B cell (primary cell): ENCODE measurements around the gene C17orf100. TPM values are rescaled to one million over a fixed set of nuclear protein-coding genes. Genes with fewer than 3 reads are reported as not detected.

Source experiments
- ATAC-seq: fragments of 200-7000 bp; cut with Tn5 transposase; one replicate; pipeline ENCODE4 v1.10.0; 2021; ENCODE audit warnings: low read depth, mild to moderate bottlenecking, moderate number of reproducible peaks, moderate library complexity
- CTCF ChIA-PET: fragments of 350-600 bp; sonication (Branson Sonifier 250); formaldehyde crosslinking; loops from one replicate; lab custom pipeline; 2021; ENCODE audit warnings: antibody characterized with exemption, inconsistent platforms; lab: Charles Lee
- POLR2A ChIA-PET: fragments of 350-600 bp; sonication (Branson Sonifier 250); formaldehyde crosslinking; loops from one replicate; lab custom pipeline; 2021; ENCODE audit warnings: antibody characterized with exemption; lab: Charles Lee
- DNase-seq: peaks from one replicate; pipeline ENCODE4 v3.0.0; 2013
- H2AFZ ChIP-seq: 2 replicates; pipeline ENCODE4 v1.6.1; 2012; ENCODE audit warnings: mild to moderate bottlenecking, low read depth, low read length; ENCODE audit not compliant: insufficient read depth, poor library complexity, severe bottlenecking
- H3K27ac ChIP-seq, 2 donors: 1 replicate in 1 of 2; 2 replicates in 1 of 2; pipeline ENCODE4 v1.5.1; 2012 to 2013; ENCODE audit warnings: low read length in 2 of 2, mild to moderate bottlenecking in 2 of 2, moderate library complexity in 1 of 2
- H3K27me3 ChIP-seq, 4 experiments: fragments of 200-600 bp in 1 of 4; sonication (generic) in 1 of 4; replicated peaks in 1 of 4; 1 replicate in 2 of 4; 2 replicates in 2 of 4; pipeline versions ENCODE4 v1.6.1 to v1.7.0; 2013 to 2016; ENCODE audit warnings: low read length in 3 of 4, mild to moderate bottlenecking in 2 of 4, mixed read lengths in 1 of 4, moderate library complexity in 1 of 4; ENCODE audit not compliant: insufficient read depth in 4 of 4, control insufficient read depth in 3 of 4; ENCODE audit errors: control extremely low read depth in 1 of 4
- H3K36me3 ChIP-seq, 2 experiments: replicated peaks in 1 of 2; 1 replicate in 1 of 2; 2 replicates in 1 of 2; pipeline versions ENCODE4 v1.6.1 to v1.7.1; 2013; ENCODE audit warnings: low read length in 1 of 2; ENCODE audit not compliant: insufficient read depth in 2 of 2, control insufficient read depth in 1 of 2; ENCODE audit errors: control extremely low read depth in 1 of 2, extremely low read depth in 1 of 2
- H3K4me1 ChIP-seq, 2 donors: fragments of 200-600 bp in 1 of 2; sonication (generic) in 1 of 2; 1 replicate in 1 of 2; 2 replicates in 1 of 2; pipeline versions ENCODE4 v1.5.1 to v1.6.1; 2013 to 2017; ENCODE audit warnings: low read length in 2 of 2; ENCODE audit not compliant: control insufficient read depth in 2 of 2, insufficient read depth in 2 of 2
- H3K4me2 ChIP-seq: replicated peaks from 2 replicates; pipeline ENCODE3; 2012; ENCODE audit warnings: mild to moderate bottlenecking, low read depth, low read length; ENCODE audit not compliant: poor library complexity, severe bottlenecking
- H3K4me3 ChIP-seq, 5 experiments: fragments of 200-600 bp in 1 of 5; sonication (generic) in 1 of 5; 1 replicate in 3 of 5; 2 replicates in 2 of 5; pipeline versions ENCODE4 v1.5.1 to v1.7.0; 2011 to 2016; ENCODE audit warnings: low read length in 4 of 5, mild to moderate bottlenecking in 4 of 5, low read depth in 2 of 5, control low read depth in 1 of 5, moderate library complexity in 1 of 5; ENCODE audit not compliant: insufficient read depth in 1 of 5; ENCODE audit errors: control extremely low read depth in 1 of 5, extremely low read depth in 1 of 5
- H3K79me2 ChIP-seq: fragments of 200-600 bp; sonication (generic); one replicate; pipeline ENCODE4 v1.6.0; 2016; ENCODE audit warnings: low read length; ENCODE audit not compliant: control insufficient read depth, insufficient read depth
- H3K9ac ChIP-seq: fragments of 200-600 bp; sonication (generic); 2 replicates; pipeline ENCODE4 v1.6.1; 2017; ENCODE audit warnings: mild to moderate bottlenecking, low read length, moderate library complexity
- H3K9me3 ChIP-seq, 3 donors: one replicate each; pipeline versions ENCODE4 v1.6.1 to v1.7.1; 2013; ENCODE audit warnings: low read length in 2 of 3; ENCODE audit not compliant: control insufficient read depth in 2 of 3, insufficient read depth in 1 of 3; ENCODE audit errors: control extremely low read depth in 1 of 3
- H4K20me1 ChIP-seq: 2 replicates; pipeline ENCODE4 v1.6.0; 2012; ENCODE audit warnings: mild to moderate bottlenecking, low read length; ENCODE audit not compliant: insufficient read depth, control insufficient read depth, poor library complexity, severe bottlenecking
- H3K27ac Mint-ChIP-seq: one replicate; pipeline ENCODE4 v1.8.0; 2021; ENCODE audit warnings: mixed read lengths
- H3K27me3 Mint-ChIP-seq: one replicate; pipeline ENCODE4 v1.8.0; 2021; ENCODE audit warnings: mixed read lengths
- H3K4me1 Mint-ChIP-seq: one replicate; pipeline ENCODE4 v1.8.0; 2021; ENCODE audit warnings: mixed read lengths
- H3K4me3 Mint-ChIP-seq: one replicate; pipeline ENCODE4 v1.8.0; 2021; ENCODE audit warnings: mixed read lengths
- H3K9me3 Mint-ChIP-seq: one replicate; pipeline ENCODE4 v1.8.0; 2022; ENCODE audit warnings: mixed read lengths; ENCODE audit not compliant: insufficient read depth
- CTCF ChIP-seq: fragments of 200-600 bp; IDR thresholded peaks from one replicate; pipeline ENCODE4 v1.8.0; 2022; ENCODE audit warnings: antibody characterized with exemption, mild to moderate bottlenecking
- EZH2 ChIP-seq: IDR thresholded peaks from 2 replicates; pipeline ENCODE4 v1.6.1; 2012; ENCODE audit warnings: borderline replicate concordance, low read depth, mild to moderate bottlenecking, moderate library complexity, low read length; ENCODE audit not compliant: insufficient read depth, poor library complexity, severe bottlenecking
- WGBS: methylation state at CpG from one replicate; pipeline ENCODE4 v1.1.5; 2013; ENCODE audit warnings: missing lambda C conversion rate; ENCODE audit not compliant: insufficient coverage; 5-methylcytosine and 5-hydroxymethylcytosine counted together
- intact Hi-C: fragments of 100-400 bp; cut with micrococcal nuclease; formaldehyde crosslinking; loops from one replicate; pipeline ENCODE4 v1.10.0; 2022
- polyA plus RNA-seq: library from polyadenylated mRNA; depleted of rRNA; stranded (reverse); fragments of >200 nt; gene quantifications from 2 replicates; pipeline ENCODE4 v1.2.3, GENCODE V29; 2012
- total RNA-seq, 2 donors: library from RNA; stranded (reverse); fragments of 120-200 nt in 1 of 2; gene quantifications; 1 replicate in 1 of 2; 2 replicates in 1 of 2; pipeline versions ENCODE4 v1.2.3 to v1.2.4, GENCODE V29; 2013 to 2022

Gene C17orf100
- total and polyA plus RNA-seq, 2 donors (not counting 1 experiment from before 2014, with no cell fraction given), result 3.7 to 11.6 TPM

DNA sequence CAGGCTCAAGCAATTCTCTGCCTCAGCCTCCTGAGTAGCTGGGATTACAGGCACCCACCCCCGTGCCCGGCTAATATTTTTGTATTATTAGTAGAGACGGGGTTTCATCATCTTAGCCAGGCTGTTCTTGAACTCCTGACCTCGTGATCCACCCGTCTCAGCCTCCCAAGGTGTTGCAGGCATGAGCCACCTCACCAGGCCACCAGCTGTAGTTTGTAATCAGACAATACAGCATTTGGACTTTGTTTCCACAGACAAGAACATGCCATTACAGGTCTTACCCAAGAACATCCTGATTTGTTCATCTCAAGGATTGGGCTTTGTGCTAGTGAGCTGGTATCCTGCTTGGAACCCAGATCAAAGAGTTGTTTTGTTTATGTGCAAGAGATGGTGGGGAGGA is 30.1 kb downstream of the C17orf100 start:
- CTCF ChIA-PET, result interaction anchor here (1.1 kb wide), 1 partner anchor 11 kb away, joined by 3 read pairs; no protein-coding TSS in a partner anchor
- no CpG with 5 or more reads among the region's 5 CpGs for WGBS
- H3K27ac Mint-ChIP-seq, result no peak overlapping the region

DNA sequence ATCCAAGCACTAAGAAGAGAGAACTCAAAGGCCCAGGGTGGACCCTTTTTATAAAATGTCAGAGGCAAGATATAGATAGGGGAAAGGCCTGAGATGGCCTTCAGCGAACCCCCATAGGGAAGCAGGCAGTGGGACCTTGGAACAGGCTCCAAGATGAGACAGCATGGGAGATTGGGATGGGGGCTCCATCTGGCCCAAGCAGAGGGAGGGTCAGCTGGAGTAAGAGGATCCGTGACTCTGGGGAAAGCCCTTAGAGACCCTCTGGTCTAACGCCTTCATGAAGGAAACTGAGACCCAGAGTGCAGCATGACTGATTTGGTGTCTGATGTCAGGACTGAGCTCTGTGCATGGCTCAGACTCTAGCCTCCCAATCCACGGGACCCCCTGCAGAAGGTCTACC is 30.8 kb downstream of the C17orf100 start:
- Mint-ChIP-seq H3K27ac (no peak overlapping the region), H3K27me3 (peaks cover 27% of the 10 kb centered on the region), H3K4me3 (no peak overlapping the region), H3K4me1 (no peaks in the 10 kb centered on the region), H3K9me3 (no peaks in the 10 kb centered on the region)
- Histone ChIP-seq H3K27ac (no peak overlapping the region), H3K36me3 (no peaks in the 10 kb centered on the region), H3K9ac (no peak overlapping the region), H3K27me3 (peaks cover 0 to 22% (median 11%) of the 10 kb centered on the region in 4 experiments), H3K79me2 (no peaks in the 10 kb centered on the region), H3K4me3 (no peak overlapping the region), H3K4me1 (peaks cover 0 to 3% of the 10 kb centered on the region in 2 donors), H3K4me2 (no peak overlapping the region), H3K9me3 (no peaks in the 10 kb centered on the region), H4K20me1 (no peaks in the 10 kb centered on the region), H2AFZ (no peak overlapping the region)
- TF ChIP-seq EZH2 (no peak), CTCF (no peak)
- ATAC-seq (no peak), DNase-seq (no peak)
- WGBS, result 90% methylated on average over 4 of the region's 4 CpGs
- ChIA-PET CTCF (interaction anchor here (1.1 kb wide), 1 partner anchor 11 kb away, joined by 3 read pairs; no protein-coding TSS in a partner anchor), POLR2A (no interaction called here)
- intact Hi-C loops, result no loop called here

More for the DNA sequence above, 30.1 kb downstream of the C17orf100 start:
- Mint-ChIP-seq H3K4me3 (no peak overlapping the region), H3K9me3 (no peaks in the 10 kb centered on the region), H3K4me1 (no peaks in the 10 kb centered on the region), H3K27me3 (peaks cover 27% of the 10 kb centered on the region)
- Histone ChIP-seq H3K27ac (no peak overlapping the region), H3K9ac (no peak overlapping the region), H3K36me3 (no peaks in the 10 kb centered on the region), H3K79me2 (no peaks in the 10 kb centered on the region), H2AFZ (no peak overlapping the region), H4K20me1 (no peaks in the 10 kb centered on the region), H3K4me2 (no peak overlapping the region), H3K27me3 (peaks cover 0 to 22% (median 11%) of the 10 kb centered on the region in 4 experiments), H3K9me3 (no peaks in the 10 kb centered on the region), H3K4me3 (no peak overlapping the region), H3K4me1 (peaks cover 0 to 3% of the 10 kb centered on the region in 2 donors)
- ATAC-seq, result no peak
- TF ChIP-seq CTCF (no peak), EZH2 (no peak)
- POLR2A ChIA-PET, result no interaction called here
- intact Hi-C loops, result no loop called here
- DNase-seq, result no peak
